ELF-1 (cell line): ENCODE results near the gene GNG10.
A peak's percentile ranks its signal among the peaks of the same experiment; 100 is the strongest.
"Not testable (repeated sequence)": the region's sequence is repeated elsewhere in the genome, so short reads cannot be mapped to it uniquely, and the experiment has no call there.

Experiments used
- DNase-seq: peaks from one replicate; pipeline ENCODE4 v3.0.0-alpha.2; 2016; ENCODE audit warnings: low read depth, low spot score

Gene GNG10

DNA sequence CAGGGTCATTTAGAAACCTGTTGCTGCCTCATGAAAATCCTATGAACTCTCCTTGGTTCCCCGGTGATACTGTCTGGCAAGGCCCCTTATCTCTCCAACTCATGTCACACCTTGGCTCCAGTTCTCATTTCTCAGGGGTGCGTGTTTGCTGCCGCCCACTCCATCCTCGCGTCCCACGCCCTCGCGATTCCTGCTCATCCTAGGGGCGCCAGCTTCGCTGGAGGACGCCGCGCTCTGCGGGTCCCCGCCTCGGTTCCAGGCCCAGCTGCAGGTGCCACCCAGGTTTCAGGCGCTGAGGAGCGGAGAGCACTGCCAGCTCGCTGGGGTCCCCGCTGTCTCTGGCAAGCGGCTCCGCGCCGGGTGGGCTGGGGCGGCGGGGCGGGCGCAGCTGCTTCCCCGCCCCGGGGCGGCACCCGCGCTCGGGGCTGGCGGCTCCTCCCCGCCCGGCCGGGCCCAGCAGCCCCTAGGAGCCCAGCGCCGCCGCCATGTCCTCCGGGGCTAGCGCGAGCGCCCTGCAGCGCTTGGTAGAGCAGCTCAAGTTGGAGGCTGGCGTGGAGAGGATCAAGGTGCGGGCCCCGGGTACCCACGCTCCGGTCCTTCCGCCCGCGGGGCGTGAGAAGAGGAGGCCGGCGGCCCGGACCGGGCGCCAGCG, at the start of gene GNG10:
Gene GNG10, plus strand, starts transcription at position 456 of the 652 bp plus-strand sequence. Its CDS starts 30 bp downstream, at position 486.
- peak; percentile 39 for DNase-seq

DNA sequence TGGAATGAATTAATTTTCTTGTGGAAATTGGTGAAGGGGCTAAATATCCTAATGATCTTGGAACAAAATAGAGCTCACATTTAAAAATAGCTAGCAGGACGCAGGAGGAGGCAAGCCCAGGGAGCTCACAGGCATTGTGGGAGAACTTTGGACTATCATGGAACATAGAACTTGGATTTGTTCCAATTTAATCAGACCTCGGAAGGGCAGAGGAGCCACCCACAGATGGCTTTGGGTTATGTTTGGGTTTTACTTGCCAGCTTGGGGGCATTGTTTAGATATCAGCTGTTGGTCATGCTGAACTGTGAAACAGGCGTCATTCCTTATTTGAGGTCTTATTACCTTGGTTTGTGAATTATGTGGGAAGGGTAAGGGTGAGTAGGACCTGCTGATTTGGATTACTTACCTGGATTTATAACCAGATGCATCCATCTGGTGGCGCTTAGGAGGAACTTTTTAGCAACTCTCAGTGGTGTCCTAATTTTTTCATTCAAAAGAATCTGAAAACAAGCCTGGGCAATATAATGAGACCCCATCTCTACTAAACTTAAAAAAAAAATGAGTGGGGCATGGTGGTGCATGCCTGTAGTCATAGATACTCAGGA, 47.9 kb upstream of the GNG10 start:
- no peak for DNase-seq

DNA sequence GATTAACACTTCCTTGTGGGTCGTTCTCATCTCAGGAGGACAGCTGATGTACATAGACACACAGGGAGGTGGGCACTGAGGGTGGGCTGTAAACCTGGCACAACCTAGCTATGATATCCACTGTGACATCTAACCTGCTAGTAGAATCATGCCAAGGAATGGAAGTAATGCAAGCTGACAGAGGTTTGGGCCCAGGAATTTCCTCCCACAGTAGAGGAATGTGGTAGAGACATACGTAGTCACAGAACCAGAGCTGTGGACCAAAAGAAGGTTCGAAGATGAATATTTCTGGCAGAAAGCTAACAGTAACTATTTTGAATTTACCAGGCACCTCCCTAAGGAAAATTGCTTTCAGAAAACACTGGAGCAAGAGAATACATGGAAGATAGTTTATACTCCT, 45.5 kb upstream of the GNG10 start:
- DNase-seq = no peak

DNA sequence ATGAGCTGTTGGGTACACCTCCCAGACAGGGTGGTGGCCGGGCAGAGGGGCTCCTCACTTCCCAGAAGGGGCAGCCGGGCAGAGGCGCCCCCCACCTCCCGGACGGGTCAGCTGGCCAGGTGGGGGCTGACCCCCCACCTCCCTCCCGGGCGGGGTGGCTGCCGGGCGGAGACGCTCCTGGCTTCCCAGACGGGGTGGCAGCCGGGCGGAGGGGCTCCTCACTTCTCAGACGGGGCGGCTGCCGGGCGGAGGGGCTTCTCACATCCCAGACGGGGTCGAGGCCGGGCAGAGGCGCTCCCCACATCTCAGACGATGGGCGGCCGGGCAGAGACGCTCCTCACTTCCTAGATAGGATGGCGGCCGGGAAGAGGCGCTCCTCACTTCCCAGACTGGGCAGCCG, 44.1 kb upstream of the GNG10 start:
- DNase-seq = not testable (repeated sequence)

DNA sequence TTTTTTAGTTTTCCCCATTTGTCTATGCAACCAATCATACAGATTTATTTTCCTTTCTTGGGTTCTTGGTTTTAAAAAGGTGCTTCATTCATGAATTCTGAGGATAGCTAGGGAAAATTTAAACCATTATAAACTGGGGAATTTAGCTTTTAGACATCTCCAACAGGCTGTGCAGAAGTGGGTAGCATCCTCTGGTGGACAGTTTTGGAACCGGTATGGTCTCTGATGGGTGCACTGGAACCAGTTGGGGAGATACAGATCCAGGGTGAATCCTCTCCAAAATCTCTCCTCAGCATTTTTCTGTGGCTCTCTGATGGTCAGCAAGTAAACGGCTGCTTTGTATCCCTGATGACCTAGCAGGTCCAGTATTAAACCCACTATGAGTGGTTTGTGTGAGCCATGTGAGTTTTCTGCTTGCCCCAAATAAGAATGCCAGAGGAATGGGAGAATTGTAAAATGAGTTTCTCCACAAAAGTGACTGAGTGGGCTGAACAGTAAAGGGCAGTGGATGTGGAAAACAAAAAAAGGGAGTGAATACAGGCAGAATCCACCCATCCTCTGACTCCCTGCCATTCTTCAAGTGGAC, 39.4 kb upstream of the GNG10 start:
- peak; percentile 38 for DNase-seq

DNA sequence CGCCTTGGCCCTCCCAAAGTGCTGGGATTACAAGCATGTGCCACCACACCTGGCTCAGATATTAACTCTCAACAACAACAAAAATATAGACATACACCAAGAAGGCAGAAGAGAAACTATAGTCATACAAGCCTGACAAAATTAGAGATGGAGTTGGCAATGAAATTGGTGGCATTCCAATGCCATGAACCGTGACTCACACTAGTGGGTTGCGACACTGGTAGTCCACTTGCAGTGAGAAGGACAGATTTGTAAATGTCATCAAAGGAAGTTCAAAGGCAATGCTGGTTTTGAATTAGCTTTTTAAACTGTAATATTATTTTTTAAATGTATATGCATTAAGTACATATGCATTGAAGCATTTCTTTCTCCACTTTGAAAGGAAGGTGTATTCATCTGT, 38.8 kb upstream of the GNG10 start:
- DNase-seq = no peak

DNA sequence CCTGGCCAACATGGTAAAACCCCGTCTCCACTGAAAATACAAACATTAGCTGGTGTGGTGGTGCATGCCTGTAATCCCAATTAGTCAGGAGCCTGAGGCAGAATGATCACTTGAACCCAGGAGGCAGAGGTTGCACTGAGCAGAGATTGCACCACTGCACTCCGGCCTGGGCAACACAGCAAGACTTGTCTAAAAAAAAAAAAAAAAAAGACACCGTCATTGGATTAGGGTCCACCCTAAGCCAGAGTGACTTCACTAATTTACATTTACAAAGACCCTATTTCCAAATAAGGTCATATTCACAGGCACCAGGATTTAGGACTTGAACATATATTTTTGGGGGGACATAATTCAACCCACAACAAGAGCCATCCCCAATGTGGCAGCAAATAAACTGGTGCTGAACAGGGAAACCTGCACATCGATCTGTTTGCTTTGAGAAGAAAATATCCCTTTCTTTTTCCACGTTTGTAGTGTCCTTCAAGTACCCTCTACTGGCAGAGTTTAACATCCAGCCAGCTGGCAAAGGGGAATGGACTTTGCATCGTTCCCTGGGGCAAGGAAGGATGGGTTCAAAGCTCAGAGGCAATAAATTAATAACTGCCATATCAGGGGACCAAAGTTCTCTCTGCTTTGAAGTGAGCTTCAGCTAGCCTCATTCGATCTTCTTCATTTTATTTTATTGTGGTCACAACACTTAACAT, 34.0 kb upstream of the GNG10 start:
- DNase-seq = no peak

DNA sequence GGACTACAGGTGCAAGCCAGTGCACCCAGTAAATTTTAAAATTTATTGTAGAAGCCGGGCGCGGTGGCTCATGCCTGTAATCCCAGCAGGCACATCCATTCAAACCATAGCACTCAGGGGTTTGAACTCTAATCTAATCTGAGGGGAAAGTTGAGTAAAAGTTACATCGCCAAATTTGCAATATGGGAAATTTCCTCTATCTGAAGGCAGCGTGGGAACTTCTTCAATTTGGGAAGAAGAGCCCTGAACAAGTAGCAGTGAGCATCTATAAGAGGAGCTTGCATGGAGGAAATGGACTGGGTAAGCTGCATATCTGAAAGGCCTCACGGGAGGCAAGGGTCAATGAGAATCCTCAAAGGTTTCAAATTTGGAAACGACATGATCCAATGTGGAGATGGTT, 33.0 kb upstream of the GNG10 start:
- DNase-seq = no peak

DNA sequence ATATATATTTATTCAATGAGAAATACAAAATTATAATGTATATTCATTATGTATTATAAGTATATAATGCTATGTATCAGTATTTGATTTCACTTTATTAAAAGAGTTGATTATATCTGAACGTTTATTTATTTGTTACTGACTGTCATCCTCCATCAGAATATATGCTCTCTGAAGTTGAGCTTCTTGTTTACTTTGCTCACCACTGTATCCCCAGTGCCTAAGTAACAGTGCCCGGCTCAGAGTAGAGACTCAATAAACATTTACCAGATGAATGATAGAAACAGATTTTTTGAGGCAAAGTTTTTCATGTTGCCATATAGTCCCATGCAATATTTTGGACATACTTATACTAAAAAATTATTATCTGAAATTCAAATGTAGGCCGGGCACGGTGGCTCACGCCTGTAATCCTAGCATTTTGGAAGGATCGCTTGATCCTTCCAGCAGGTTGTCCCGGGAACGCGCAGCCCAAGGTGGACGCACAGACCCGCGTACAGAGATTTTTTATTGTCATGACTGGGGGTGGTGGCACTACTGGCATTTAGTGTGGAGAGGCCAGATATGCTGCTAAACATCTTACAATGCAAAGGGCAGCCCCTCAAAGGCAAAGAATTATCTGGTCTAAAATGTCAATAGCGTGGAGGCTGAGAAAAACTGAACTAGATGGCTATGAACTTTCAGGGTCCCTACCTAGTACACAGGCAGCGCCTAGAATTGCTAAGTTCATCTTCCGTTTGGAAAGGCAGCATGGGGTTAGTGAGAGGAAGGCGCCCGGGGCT, 31.0 kb upstream of the GNG10 start:
- no peak for DNase-seq

DNA sequence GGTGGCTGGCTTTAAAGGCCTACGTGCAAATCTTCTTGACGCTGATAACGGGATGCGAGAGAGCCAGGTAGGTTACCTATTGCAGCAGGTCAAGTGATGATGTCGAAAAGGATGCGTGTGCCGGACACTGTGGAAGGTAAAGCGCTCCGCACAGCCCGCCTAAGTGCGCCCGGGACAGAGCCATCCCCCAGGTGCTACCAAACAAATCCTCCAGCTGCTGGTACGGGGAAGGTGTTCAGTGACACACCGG, 30.5 kb upstream of the GNG10 start:
- DNase-seq = no peak

DNA sequence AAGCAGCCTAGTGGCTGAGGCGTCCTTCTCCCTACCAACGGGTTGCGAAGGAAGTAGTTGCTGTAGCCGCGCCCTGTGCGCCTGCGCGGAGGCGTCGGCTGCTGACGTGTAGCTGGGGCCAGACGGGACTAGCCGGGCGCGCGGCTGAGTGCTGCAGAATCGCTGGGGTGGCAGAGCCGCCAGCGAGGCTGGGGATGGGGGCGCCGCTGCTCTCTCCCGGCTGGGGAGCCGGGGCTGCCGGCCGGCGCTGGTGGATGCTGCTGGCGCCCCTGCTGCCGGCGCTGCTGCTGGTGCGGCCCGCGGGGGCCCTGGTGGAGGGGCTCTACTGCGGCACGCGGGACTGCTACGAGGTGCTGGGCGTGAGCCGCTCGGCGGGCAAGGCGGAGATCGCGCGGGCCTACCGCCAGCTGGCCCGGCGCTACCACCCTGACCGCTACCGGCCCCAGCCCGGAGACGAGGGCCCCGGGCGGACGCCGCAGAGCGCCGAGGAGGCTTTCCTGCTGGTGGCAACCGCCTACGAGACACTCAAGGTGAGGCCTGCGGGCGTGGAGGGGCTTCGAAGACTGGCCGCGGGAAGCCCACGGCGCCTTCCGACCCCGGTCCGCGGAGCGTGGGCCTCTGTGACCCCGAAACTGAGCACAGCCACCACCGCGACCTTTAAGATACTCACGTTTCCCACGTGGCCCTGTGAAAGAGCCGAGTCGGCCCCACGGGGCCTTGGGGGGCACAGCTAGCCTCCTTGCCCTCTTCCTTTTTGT, 30.0 kb upstream of the GNG10 start, which contains the start of gene DNAJC25:
Gene DNAJC25, plus strand, starts transcription at position 121 of the 758 bp plus-strand sequence. Its CDS starts 74 bp downstream, at position 195.
- DNase-seq = peak; percentile 99

DNA sequence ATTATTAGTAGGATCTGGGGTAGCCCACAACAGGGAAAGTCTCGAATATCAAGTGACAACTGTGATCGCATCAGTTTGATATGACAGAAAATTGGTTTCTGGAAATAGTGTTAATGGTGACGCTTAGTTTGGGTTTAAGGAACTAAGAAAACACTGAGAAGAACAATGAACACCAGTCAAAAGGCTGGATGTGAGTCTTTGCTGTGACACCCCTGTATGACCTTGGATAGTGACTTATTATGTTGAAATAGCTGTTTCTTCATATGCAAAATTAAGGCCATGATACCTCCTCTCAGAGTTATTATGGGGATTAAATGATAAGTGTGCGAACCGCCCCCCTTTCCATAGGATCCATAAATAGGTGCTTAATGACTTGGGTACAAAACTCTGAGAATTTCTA, 29.3 kb upstream of the GNG10 start:
- DNase-seq = no peak

DNA sequence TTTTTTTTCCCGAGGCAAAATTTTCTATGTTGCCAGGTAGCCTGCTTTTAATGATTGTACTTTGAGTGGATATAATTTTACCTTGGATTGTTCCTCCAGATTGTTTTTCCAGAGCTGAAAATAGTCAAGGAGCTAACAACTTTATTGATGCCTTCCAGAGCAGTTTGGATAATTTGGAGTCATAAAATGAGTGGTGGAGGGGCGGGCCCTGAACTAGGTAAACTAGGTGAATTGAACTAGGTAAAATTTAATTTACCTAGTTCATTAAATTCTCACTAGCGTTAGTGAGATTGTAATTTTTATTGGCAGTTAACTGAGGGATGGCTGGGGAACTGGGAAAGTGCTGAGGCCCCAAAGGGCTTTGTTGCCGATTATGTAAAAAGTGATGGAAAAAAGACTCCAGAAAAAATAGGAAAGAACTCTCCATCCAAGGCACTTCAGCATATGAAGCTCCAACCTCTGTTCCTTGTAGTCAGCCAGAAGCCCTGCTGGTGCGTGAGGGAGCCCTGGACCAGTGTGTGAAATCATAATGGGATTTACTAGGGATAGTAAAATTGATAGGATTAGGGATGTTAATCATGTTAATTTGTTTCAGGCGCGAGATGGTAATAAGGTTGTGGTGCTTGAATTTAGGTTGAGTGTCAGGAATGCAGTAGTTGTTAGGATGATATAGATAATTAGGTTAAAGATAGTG, 28.6 kb upstream of the GNG10 start:
- DNase-seq = no peak

DNA sequence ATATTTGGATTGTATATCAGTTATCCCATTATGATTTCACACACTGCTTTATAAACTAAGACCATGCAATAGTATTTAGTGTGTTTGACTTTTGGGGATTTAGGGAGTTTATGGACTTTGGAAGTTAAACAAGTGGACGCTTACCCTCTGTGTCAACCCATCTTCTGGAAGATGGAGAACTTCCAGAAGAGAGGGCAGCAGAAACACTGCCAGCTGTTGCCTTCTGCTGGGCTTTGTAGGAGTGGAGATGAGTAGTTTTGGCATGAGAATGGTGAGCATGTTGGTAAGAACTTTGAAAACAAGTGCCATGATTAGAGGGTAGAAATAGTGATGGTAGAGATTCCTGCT, 28.0 kb upstream of the GNG10 start:
- DNase-seq = no peak

DNA sequence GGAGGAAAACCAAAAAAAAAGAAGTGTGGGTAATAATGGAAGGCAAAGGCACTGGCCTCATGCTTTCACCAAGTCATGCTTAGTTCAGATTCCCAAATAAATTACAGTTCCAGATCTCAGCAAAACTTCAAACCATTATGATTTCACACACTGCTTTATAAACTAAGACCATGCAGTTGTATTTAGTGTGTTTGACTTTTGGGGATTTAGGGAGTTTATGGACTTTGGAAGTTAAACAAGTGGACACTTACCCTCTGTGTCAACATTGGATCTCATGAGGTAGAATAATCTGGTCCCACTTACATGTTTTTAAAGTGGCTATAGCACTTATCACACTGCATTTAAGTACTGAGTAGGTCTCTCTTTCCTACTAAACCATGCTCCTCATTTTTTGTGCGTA, 26.5 kb upstream of the GNG10 start:
- DNase-seq = no peak

DNA sequence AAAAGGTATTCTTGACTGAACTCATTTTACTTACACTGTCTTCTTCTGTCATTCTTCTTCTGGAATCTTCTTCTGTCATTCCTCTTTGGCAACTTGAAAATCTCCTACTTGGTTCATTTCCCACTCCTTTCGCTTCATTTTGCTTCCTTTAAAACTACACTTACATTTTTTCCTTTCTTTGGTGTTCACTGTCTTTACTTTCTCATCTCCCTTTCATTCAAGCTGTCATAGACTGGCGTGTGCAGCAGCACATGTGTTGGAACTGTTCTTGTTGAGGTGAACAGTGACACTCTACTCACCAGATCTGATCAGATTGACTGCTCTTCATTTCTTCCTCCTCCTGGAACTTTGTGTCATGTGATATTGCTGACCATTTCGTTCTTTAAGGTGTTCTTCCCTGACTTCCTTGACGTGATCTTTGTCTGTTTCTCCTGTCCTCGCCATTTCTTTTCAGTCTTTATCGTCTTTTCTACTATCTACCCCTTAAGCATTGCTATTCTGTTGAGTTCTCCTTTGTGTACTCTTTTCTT, 23.9 kb upstream of the GNG10 start:
- DNase-seq = no peak

DNA sequence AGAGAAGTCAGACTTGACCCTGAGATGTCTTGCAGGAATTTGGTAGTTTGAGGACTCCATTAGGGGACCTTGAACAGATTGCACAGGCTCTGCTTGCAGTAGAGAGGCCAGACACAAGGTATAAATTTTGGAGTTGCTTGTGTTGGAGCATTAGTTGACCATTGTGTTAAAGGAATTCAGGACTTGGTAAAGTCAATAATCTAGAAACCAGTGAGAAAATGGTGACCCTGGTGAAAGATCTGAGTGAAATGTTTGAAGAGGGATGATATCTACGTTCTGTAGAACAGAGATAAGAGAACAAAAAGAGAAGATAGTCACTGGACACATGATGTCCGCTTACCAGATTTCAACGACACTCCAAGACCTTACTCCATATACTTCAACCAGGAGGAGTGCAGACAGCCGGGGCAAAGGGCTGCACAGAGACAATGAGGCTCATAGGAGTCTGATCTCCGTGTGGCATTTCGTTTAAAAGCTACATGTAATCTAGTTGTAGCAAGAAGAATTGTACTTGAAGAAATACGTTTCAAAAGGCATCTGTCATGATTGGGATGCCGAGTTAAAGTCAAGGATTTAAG, 17.1 kb upstream of the GNG10 start:
- no peak for DNase-seq

DNA sequence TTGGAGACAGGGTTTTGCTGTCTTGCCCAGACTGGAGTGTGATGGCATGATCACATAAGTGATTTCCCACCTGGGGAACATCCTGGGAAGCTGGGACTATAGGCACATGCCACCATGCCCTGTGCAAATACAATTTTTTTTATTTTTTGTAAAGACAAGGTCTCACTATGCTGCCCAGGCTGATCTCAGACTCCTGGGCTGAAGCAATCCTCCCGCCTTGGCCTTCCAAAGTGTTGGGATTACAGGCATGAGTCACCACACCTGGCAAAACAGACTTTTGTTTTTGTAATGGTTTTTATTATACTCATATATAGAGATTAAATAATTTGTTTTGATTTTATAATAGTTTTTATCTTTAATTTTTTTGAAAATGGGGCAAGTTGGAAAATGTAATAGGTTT, 15.6 kb upstream of the GNG10 start:
- DNase-seq = no peak

DNA sequence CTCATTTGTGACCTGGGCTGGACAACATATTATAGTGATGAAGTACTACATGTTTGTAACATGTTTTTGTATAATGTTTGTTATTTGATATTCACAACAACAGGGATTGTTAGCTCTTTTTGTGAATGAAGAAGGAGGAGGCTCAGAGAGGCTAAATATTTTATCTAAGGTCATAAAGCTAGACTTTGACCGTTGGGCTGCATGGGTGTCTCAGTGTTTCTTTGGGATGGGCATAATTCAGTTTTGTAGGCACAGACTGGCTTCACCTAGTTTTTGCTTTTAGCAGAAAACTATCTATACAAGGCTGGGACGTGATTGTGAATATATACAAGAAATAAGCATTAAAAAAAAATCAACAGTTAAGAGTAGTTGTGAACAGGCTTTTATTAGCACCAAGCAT, 15.0 kb upstream of the GNG10 start:
- DNase-seq = no peak

DNA sequence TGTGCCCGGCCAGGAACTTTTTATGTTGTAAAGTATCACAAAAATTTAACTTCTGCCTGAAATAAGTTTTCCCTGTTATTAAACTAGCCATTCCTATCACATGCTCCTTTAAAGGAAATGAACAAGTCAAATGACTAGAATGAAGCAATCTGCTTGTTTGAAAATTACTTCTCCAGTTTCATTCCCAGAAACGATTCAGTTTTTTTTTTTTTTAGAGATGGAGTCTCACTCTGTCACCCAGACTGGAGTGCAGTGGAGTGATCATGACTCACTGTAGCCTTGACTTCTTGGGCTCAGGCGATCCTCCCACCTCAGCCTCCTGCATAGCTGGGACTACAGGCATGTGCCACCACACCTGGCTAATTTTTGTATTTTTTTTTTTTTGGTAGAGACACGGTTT, 13.3 kb upstream of the GNG10 start:
- no peak for DNase-seq
